ENCODE measurements around the gene LONP2. TPM values are rescaled to one million over a fixed set of nuclear protein-coding genes. Genes with fewer than 3 reads are reported as not detected.
A peak's percentile ranks its signal among the peaks of the same experiment; 100 is the strongest.

Gene LONP2
- total and polyA plus RNA-seq, 2 of the 13 experiments (the other 11 are each of a cell fraction or from before 2014, with no cell fraction given), result 39.2 to 63.3 TPM

DNA sequence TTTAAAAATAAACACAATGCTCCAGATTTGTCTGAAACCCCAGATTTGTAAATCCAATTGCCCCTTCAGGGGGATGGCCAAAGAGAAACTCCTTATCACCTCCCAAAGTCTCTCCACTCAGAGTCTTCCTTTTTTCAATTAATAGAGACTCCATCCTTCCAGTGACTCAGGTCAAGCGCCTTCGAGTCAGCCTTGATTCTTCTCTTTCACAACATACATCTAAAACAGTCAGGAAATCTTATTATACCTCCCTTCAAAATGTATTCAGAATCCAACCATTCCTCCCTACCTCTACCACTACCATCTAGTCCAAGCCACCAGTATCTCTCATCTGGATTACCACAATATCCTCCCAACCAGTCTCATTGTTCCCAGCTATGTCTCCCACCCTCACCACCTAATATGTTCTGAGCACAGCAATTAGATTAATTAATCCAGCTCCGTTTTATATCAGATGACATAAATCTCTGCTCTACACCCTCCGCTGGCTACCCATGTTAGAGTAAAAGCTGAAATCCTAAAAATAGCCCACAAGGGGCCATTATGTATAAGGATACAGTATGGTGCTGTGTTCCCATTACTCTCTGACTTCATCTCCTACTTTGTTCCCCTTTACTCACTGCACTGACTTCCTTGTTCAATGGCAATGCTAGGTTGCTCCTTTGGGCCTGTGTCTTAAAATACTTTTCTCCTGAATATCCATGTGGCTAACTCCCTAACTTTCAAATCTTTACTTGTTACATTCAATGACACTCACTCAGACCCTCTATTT, 129.3 kb downstream of the LONP2 start:
- DNase-seq (ENCODE audit: low spot score) (no peak), ATAC-seq (peak; percentile 36; the same call in 2 of the 3 replicates), FAIRE-seq (no peak)
- no peak overlapping the region for H3K4me2 ChIP-seq (ENCODE audit: low read depth, low read length)
- no peak overlapping the region for H2AFZ ChIP-seq (ENCODE audit: low read length)
- H3K9ac ChIP-seq (ENCODE audit: insufficient read depth, low read depth, low read length), result no peak overlapping the region
- POLR2A ChIA-PET, result interaction anchor here (1.5 kb wide), 1 partner anchor 8 kb away, joined by 7 read pairs; no protein-coding TSS in a partner anchor
- H3K4me3 ChIP-seq (replicated peaks in 1 of 3; ENCODE audit: insufficient read depth in 1 of 3, low read depth in 2 of 3, low read length in 3 of 3), result no peak overlapping the region
- no peaks in the 10 kb centered on the region for H3K36me3 ChIP-seq (replicated peaks in 1 of 2; ENCODE audit: control insufficient read depth in 1 of 2, insufficient read depth in 2 of 2, low read length in 2 of 2)
- peaks cover 97% of the 10 kb centered on the region for H3K79me2 ChIP-seq (ENCODE audit: insufficient read depth, low read length)
- 94% methylated on average over 4 of the region's 4 CpGs for WGBS (ENCODE audit: low lambda C conversion rate)
- BruUV-seq (replicated peaks), result TSS peak; percentile 1
- peaks cover 60% of the 10 kb centered on the region for H4K20me1 ChIP-seq (ENCODE audit: insufficient read depth, low read length)
- H3K9me3 ChIP-seq (ENCODE audit: low read length), result no peaks in the 10 kb centered on the region
- no peak overlapping the region for H3K27ac ChIP-seq (ENCODE audit: extremely low read length, insufficient read depth, low read length)
- in situ Hi-C loops (cut with HindIII; ENCODE audit: extremely low pct_ligation_motif_present, low pct_unique_long_range_greater_than_20kb) (no loop called here), intact Hi-C loops (cut with micrococcal nuclease; ENCODE audit: unreplicated experiment) (loop anchor here (1.0 kb wide), 1 partner anchor 7 kb away; no protein-coding TSS in a partner anchor)
- H3K27me3 ChIP-seq (ENCODE audit: control insufficient read depth in 1 of 2, insufficient read depth in 2 of 2, low read length in 2 of 2), result no peaks in the 10 kb centered on the region
- H3K4me1 ChIP-seq (ENCODE audit: insufficient read depth, low read length), result peaks cover 47% of the 10 kb centered on the region
- CTCF ChIA-PET (ENCODE audit: low intra/inter-chr PET ratio, low total read pairs), result interaction anchor here (0.8 kb wide), 1 partner anchor 20 kb away, joined by 3 read pairs; no protein-coding TSS in a partner anchor
- TF ChIP-seq MLLT10 (CRISPR knock-in tag; IDR thresholded peaks at IDR 0.05), result no peak
- TF ChIP-seq, protein P1, sequence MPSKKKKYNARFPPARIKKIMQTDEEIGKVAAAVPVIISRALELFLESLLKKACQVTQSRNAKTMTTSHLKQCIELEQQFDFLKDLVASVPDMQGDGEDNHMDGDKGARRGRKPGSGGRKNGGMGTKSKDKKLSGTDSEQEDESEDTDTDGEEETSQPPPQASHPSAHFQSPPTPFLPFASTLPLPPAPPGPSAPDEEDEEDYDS (CRISPR knock-in tag; IDR thresholded peaks at IDR 0.05), result no peak
- no peak for TF ChIP-seq ZNF644 (CRISPR knock-in tag; IDR thresholded peaks at IDR 0.05; ENCODE audit: low read depth)
- no peak for TF ChIP-seq SP5 (CRISPR knock-in tag; IDR thresholded peaks at IDR 0.05; ENCODE audit: borderline replicate concordance, low read depth)
- TF ChIP-seq SOX6 (IDR thresholded peaks at IDR 0.05), result no peak
- no peak for TF ChIP-seq SOX6 (CRISPR knock-in tag; IDR thresholded peaks at IDR 0.05)
- no peak for TF ChIP-seq FOXM1 (CRISPR knock-in tag; IDR thresholded peaks at IDR 0.05)
- TF ChIP-seq ZNF367 (CRISPR knock-in tag; IDR thresholded peaks at IDR 0.05; ENCODE audit: borderline replicate concordance), result no peak
- no peak for TF ChIP-seq ZNF20 (CRISPR knock-in tag; IDR thresholded peaks at IDR 0.05)
- TF ChIP-seq, protein P2, sequence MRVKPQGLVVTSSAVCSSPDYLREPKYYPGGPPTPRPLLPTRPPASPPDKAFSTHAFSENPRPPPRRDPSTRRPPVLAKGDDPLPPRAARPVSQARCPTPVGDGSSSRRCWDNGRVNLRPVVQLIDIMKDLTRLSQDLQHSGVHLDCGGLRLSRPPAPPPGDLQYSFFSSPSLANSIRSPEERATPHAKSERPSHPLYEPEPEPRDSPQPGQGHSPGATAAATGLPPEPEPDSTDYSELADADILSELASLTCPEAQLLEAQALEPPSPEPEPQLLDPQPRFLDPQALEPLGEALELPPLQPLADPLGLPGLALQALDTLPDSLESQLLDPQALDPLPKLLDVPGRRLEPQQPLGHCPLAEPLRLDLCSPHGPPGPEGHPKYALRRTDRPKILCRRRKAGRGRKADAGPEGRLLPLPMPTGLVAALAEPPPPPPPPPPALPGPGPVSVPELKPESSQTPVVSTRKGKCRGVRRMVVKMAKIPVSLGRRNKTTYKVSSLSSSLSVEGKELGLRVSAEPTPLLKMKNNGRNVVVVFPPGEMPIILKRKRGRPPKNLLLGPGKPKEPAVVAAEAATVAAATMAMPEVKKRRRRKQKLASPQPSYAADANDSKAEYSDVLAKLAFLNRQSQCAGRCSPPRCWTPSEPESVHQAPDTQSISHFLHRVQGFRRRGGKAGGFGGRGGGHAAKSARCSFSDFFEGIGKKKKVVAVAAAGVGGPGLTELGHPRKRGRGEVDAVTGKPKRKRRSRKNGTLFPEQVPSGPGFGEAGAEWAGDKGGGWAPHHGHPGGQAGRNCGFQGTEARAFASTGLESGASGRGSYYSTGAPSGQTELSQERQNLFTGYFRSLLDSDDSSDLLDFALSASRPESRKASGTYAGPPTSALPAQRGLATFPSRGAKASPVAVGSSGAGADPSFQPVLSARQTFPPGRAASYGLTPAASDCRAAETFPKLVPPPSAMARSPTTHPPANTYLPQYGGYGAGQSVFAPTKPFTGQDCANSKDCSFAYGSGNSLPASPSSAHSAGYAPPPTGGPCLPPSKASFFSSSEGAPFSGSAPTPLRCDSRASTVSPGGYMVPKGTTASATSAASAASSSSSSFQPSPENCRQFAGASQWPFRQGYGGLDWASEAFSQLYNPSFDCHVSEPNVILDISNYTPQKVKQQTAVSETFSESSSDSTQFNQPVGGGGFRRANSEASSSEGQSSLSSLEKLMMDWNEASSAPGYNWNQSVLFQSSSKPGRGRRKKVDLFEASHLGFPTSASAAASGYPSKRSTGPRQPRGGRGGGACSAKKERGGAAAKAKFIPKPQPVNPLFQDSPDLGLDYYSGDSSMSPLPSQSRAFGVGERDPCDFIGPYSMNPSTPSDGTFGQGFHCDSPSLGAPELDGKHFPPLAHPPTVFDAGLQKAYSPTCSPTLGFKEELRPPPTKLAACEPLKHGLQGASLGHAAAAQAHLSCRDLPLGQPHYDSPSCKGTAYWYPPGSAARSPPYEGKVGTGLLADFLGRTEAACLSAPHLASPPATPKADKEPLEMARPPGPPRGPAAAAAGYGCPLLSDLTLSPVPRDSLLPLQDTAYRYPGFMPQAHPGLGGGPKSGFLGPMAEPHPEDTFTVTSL (CRISPR knock-in tag; IDR thresholded peaks at IDR 0.05; ENCODE audit: borderline replicate concordance), result no peak
- TF ChIP-seq STAT5B (CRISPR knock-in tag; IDR thresholded peaks at IDR 0.05), result no peak
- no peak for TF ChIP-seq CBX5 (CRISPR knock-in tag; IDR thresholded peaks at IDR 0.05; ENCODE audit: borderline replicate concordance)
- TF ChIP-seq ZFP82 (CRISPR knock-in tag; IDR thresholded peaks at IDR 0.05; ENCODE audit: borderline replicate concordance), result no peak
- TF ChIP-seq SRSF1 (optimal IDR thresholded peaks at IDR 0.05; ENCODE audit: low read depth, low read length), result no peak
- TF ChIP-seq ZNF282 (IDR thresholded peaks at IDR 0.05; ENCODE audit: partially characterized antibody), result no peak
- TF ChIP-seq, protein P3, sequence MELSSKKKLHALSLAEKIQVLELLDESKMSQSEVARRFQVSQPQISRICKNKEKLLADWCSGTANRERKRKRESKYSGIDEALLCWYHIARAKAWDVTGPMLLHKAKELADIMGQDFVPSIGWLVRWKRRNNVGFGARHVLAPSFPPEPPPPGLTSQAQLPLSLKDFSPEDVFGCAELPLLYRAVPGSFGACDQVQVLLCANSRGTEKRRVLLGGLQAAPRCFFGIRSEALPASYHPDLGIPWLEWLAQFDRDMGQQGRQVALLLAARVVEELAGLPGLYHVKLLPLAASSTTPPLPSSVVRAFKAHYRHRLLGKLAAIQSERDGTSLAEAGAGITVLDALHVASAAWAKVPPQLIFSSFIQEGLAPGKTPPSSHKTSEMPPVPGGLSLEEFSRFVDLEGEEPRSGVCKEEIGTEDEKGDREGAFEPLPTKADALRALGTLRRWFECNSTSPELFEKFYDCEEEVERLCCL (CRISPR knock-in tag; IDR thresholded peaks at IDR 0.05; ENCODE audit: borderline replicate concordance), result no peak
